GM12873 (cell line): ENCODE data around the gene OR10G8.

Source experiments
- TF ChIP-seq, protein P1 (sequence below): IDR thresholded peaks from 2 replicates; pipeline ENCODE4 v1.5.1; 2012; ENCODE audit warnings: low read depth, mild to moderate bottlenecking, moderate library complexity, low read length, control low read depth; ENCODE audit not compliant: insufficient read depth; ENCODE audit errors: missing control alignments

The OR10G8 gene, protein sequence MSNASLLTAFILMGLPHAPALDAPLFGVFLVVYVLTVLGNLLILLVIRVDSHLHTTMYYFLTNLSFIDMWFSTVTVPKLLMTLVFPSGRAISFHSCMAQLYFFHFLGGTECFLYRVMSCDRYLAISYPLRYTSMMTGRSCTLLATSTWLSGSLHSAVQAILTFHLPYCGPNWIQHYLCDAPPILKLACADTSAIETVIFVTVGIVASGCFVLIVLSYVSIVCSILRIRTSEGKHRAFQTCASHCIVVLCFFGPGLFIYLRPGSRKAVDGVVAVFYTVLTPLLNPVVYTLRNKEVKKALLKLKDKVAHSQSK

DNA sequence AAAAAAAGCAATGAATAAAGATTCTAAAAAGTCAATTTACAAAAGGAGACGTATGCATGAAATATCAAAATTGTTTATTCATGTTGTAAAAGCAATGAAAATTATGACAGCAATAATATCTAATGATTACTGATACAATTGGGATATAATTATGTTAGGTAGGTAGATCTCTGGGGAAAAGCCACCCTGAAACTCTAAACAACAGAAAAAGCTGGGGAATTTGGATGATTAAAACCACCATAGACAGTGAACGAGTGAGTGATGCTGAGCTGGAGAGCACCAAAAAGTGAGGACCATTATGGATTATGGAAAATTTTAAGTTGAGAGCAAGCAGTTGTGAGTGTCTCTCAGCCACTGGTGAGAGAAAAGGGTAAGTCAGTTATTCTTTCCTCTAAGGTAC lies at the start of gene OR10G8:
OR10G8 (plus strand) TSS at position 301 of the 400 bp plus-strand sequence. CDS start 2,825 bp downstream, outside the sequence.
- TF ChIP-seq, protein P1, sequence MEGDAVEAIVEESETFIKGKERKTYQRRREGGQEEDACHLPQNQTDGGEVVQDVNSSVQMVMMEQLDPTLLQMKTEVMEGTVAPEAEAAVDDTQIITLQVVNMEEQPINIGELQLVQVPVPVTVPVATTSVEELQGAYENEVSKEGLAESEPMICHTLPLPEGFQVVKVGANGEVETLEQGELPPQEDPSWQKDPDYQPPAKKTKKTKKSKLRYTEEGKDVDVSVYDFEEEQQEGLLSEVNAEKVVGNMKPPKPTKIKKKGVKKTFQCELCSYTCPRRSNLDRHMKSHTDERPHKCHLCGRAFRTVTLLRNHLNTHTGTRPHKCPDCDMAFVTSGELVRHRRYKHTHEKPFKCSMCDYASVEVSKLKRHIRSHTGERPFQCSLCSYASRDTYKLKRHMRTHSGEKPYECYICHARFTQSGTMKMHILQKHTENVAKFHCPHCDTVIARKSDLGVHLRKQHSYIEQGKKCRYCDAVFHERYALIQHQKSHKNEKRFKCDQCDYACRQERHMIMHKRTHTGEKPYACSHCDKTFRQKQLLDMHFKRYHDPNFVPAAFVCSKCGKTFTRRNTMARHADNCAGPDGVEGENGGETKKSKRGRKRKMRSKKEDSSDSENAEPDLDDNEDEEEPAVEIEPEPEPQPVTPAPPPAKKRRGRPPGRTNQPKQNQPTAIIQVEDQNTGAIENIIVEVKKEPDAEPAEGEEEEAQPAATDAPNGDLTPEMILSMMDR = no peak

DNA sequence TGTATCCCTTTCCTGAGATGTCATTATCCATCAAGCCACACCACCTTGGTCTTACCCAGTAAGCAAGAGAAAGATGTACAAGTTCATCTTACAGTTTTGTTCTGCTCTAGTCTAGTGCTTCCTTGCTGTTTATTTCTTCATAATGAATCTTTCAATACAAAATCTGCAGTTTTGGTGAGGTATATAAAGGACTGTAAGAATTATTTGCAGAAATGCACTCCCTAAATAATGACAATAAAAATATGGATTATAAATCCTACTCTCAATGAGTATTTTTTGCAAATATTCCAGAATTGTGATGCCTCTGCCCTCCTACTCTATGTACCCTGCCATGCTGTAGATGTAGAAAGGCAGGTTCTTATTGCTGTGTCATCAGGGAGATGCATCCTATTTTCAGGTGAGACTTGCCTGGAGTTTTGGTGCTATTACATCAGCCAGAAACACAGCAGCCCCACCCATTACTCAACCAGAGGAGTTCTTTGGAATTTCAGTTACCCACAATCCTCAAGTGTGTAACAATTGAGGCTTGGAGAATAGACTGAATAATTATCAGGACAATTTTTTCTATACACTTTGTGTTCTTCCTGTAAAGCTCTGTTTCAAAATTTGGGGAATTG lies 48.8 kb upstream of the OR10G8 start, which contains the start of gene OR10S1:
OR10S1 (minus strand) TSS at position 51 of the 617 bp plus-strand sequence. CDS start 117 bp downstream, outside the sequence.
- TF ChIP-seq, protein P1 = no peak

DNA sequence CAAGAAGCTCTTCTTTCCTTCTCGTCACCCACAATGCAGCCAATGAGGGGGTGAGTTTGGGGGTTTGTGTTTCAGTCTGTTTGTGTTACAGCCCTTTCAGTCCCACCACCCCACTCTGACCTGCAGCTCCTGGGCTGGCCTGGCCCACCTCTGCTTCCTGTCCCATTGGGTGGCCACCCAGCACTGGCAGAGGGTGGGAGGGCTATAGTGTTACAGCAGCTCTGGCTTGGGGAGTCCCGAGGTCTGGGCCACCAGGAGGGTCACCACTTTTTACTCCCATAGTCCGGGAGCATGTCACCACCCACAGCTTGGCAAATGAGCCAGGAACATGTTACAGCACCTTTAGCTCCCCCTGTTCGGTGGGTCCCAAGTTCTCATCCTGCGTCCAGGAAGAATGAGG lies 47.3 kb upstream of the OR10G8 start:
- TF ChIP-seq, protein P1 = no peak

DNA sequence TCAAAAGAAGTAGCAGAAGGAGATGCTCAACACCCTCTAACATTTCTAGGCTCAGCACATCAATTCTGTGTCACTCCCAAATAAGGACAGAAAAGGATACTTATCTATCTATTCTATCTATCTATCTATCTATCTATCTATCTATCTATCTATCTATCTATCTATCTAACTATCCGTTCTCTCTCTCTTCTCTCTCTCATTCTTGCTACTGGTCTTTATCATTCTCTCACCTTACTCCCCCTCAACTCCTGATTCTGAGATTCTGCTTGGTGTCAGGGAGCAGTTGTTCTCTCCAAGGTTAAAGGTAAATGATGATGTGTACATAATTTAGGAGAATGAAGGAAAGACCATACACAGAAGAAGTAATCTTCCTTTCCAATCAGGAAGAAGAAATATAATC lies 31.5 kb upstream of the OR10G8 start, which contains the start of gene OR10G6:
OR10G6 (minus strand) TSS at position 43 of the 400 bp plus-strand sequence; CDS start at position 43, 0 bp downstream.
- TF ChIP-seq, protein P1 = no peak

DNA sequence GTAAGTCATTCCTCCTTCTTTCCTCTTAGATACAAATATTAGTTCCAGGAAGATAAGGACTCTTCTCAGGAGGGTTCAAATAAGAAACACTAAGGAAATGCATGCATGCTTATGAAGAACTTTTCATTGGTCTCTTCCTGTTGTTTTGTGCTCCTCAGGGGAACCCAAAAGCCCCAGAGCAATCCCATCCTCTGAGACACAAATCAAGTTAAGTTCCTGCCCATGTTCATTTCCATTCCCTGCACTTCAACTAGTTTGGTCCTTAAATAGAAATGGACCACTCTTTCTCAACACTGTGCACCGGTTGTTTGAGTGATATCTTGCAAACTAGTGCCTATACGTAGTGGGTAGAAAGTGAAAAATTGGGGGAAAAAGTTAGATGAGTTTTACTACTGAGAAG lies 13.9 kb upstream of the OR10G8 start, which contains the start of gene OR10G4:
OR10G4 (plus strand) TSS at position 301 of the 400 bp plus-strand sequence. CDS start 2,578 bp downstream, outside the sequence.
- TF ChIP-seq, protein P1 = no peak

DNA sequence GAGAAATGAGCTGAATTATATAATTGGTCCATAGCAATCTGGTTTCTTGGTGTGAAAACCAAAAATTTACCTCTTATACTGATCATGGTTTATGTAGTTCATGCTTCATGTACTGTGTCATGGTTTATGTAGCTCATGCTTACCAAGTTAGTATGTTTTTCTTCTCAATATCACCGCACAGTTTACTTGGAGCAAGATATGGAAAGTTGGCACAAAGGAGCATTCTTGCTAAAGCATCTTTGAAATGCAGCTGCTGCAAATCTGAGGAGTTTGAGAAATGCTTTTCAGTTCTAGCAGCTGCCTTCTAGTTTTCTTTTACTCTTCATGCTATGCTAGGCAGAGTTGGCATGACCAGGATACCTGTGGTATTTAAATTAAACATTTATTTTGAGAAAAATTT lies 10.1 kb downstream of the OR10G8 start:
- TF ChIP-seq, protein P1 = no peak

DNA sequence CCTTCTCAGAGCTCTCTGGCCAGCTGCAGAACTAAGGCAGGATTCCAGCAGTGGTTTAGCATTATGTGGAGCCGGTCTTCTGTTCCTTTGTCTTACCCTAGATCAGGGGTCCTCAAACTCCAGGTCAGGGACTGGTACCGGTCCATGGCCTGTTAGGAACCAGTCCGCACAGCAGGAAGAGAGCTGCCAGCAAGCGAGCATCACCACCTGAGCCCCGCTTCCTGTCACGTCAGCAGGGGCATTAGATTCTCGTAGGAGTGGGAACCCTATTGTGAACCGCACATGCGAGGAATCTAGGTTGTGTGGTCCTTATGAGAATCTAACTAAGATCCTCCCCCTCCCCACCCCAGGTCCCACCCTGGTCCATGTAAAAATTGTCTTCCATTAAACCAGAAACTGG lies 13.0 kb downstream of the OR10G8 start:
- TF ChIP-seq, protein P1 = no peak
